GM18520 (cell line): ENCODE measurements around the gene C1orf159.

ENCODE experiments used
- ATAC-seq: cut with Tn5 transposase; IDR thresholded peaks from one replicate; pipeline ENCODE4 v1.9.1; 2021; ENCODE audit not compliant: unreplicated experiment

Gene C1orf159

GRCh38 chr1:1054971-1055370, 60.9 kb downstream of the C1orf159 start:
- ATAC-seq: no peak

GRCh38 chr1:1054099-1054700, 61.7 kb downstream of the C1orf159 start:
- ATAC-seq: no peak

- no peak for ATAC-seq
Measured at GRCh38 chr1:1053682-1054081, 62.2 kb downstream of the C1orf159 start.

- no peak for ATAC-seq
Measured at GRCh38 chr1:1053022-1053421, 62.9 kb downstream of the C1orf159 start.

- ATAC-seq: no peak
Measured at GRCh38 chr1:1052003-1052840, 63.7 kb downstream of the C1orf159 start.

GRCh38 chr1:1051127-1051810, 64.6 kb downstream of the C1orf159 start:
- ATAC-seq: no peak

- ATAC-seq: no peak
Measured at GRCh38 chr1:1050577-1051052, 65.3 kb downstream of the C1orf159 start.

- no peak for ATAC-seq
Measured at GRCh38 chr1:1049318-1050165, 66.3 kb downstream of the C1orf159 start.

GRCh38 chr1:1048765-1049164, 67.1 kb downstream of the C1orf159 start:
- ATAC-seq: no peak

- ATAC-seq: no peak
Measured at GRCh38 chr1:1047963-1048362, 67.9 kb downstream of the C1orf159 start.

GRCh38 chr1:1047407-1047806, 68.5 kb downstream of the C1orf159 start:
- no peak for ATAC-seq

GRCh38 chr1:1046767-1047166, 69.1 kb downstream of the C1orf159 start:
- no peak for ATAC-seq

- no peak for ATAC-seq
Measured at GRCh38 chr1:1046243-1046642, 69.6 kb downstream of the C1orf159 start.

- ATAC-seq: no peak
Measured at GRCh38 chr1:1045129-1045528, 70.8 kb downstream of the C1orf159 start.

GRCh38 chr1:1044455-1045078, 71.3 kb downstream of the C1orf159 start:
- no peak for ATAC-seq

- no peak for ATAC-seq
Measured at GRCh38 chr1:1043921-1044320, 72.0 kb downstream of the C1orf159 start.

GRCh38 chr1:1043411-1043810, 72.5 kb downstream of the C1orf159 start:
- ATAC-seq: no peak

GRCh38 chr1:1042835-1043234, 73.1 kb downstream of the C1orf159 start:
- no peak for ATAC-seq

- no peak for ATAC-seq
Measured at GRCh38 chr1:1041873-1042272, 74.0 kb downstream of the C1orf159 start.

GRCh38 chr1:1041092-1041523, 74.8 kb downstream of the C1orf159 start:
- no peak for ATAC-seq
